Medulla oblongata (tissue), 1 donor: ENCODE measurements around the gene SH3BP1.

ENCODE experiments used
- DNase-seq: peaks from one replicate; pipeline ENCODE4 v3.0.0-alpha.2; 2015; ENCODE audit errors: extremely low spot score

Gene SH3BP1

GRCh38 chr22:37616201-37617083 lies 23.0 kb upstream of the SH3BP1 start:
- DNase-seq: no peak

- DNase-seq: no peak
These were observed 22.0 kb upstream of the SH3BP1 start for GRCh38 chr22:37617431-37617830.

- no peak for DNase-seq
These were observed 21.3 kb upstream of the SH3BP1 start for GRCh38 chr22:37618072-37618656.

GRCh38 chr22:37618674-37619073 lies 20.8 kb upstream of the SH3BP1 start:
- DNase-seq: no peak

- DNase-seq: no peak
These were observed 19.5 kb upstream of the SH3BP1 start for GRCh38 chr22:37619991-37620390.

GRCh38 chr22:37621352-37621860 lies 18.1 kb upstream of the SH3BP1 start:
- no peak for DNase-seq

- DNase-seq: no peak
These were observed 16.1 kb upstream of the SH3BP1 start for GRCh38 chr22:37623075-37624016.

- no peak for DNase-seq
These were observed 15.5 kb upstream of the SH3BP1 start for GRCh38 chr22:37624017-37624365.

- no peak for DNase-seq
These were observed 14.6 kb upstream of the SH3BP1 start for GRCh38 chr22:37624876-37625275.

- DNase-seq: no peak
These were observed 13.7 kb upstream of the SH3BP1 start for GRCh38 chr22:37625737-37626136.

GRCh38 chr22:37626144-37626543 lies 13.3 kb upstream of the SH3BP1 start:
- no peak for DNase-seq

GRCh38 chr22:37626556-37627075 lies 12.9 kb upstream of the SH3BP1 start:
- DNase-seq: no peak

- DNase-seq: no peak
These were observed 12.3 kb upstream of the SH3BP1 start for GRCh38 chr22:37627121-37627520.

GRCh38 chr22:37627545-37627944 lies 11.9 kb upstream of the SH3BP1 start:
- DNase-seq: no peak

GRCh38 chr22:37628830-37629229 lies 10.6 kb upstream of the SH3BP1 start:
- DNase-seq: no peak

- no peak for DNase-seq
These were observed 9.5 kb upstream of the SH3BP1 start for GRCh38 chr22:37629928-37630327.

GRCh38 chr22:37630839-37631435 lies 8.5 kb upstream of the SH3BP1 start:
- no peak for DNase-seq

- DNase-seq: no peak
These were observed 7.9 kb upstream of the SH3BP1 start for GRCh38 chr22:37631448-37632173.

GRCh38 chr22:37632174-37633088 lies 7.0 kb upstream of the SH3BP1 start:
- DNase-seq: no peak
